ENCODE measurements around the gene JAGN1.

GRCh38 chr3:9861626-9862130, 28.7 kb upstream of the JAGN1 start:
- TF ChIP-seq ELF4 (IDR thresholded peaks at IDR 0.05) (no peak), FOXM1 (IDR thresholded peaks at IDR 0.05; ENCODE audit: borderline replicate concordance) (no peak), L3MBTL2 (conservative IDR thresholded peaks at IDR 0.05) (no peak), BHLHE40 (IDR thresholded peaks at IDR 0.05; ENCODE audit: borderline replicate concordance) (no peak), LEF1 (IDR thresholded peaks at IDR 0.05; ENCODE audit: borderline replicate concordance) (no peak), SUZ12 (IDR thresholded peaks at IDR 0.05) (no peak), FOXK2 (IDR thresholded peaks at IDR 0.05) (no peak), PKNOX1 (IDR thresholded peaks at IDR 0.05) (no peak), SP1 (IDR thresholded peaks at IDR 0.05) (no peak), ZNF384 (IDR thresholded peaks at IDR 0.05) (no peak)

All from HEK293T (cell line).